SIG-M5 treated with dmso at 0.1 percent for 504 hours (cell line): ENCODE measurements around the gene EFR3B.
A peak's percentile ranks its signal among the peaks of the same experiment; 100 is the strongest.

Experiments used
- DNase-seq: peaks from one replicate; lab custom pipeline; 2025; ENCODE audit not compliant: unreplicated experiment; lab: John Stamatoyannopoulos, UW

EFR3B gene

GRCh38 chr2:25035537-25036220, 6.2 kb upstream of the EFR3B start:
- DNase-seq: no peak

- no peak for DNase-seq
Measured at GRCh38 chr2:25036221-25036559, 5.7 kb upstream of the EFR3B start.

GRCh38 chr2:25039126-25039525, 2.8 kb upstream of the EFR3B start:
- no peak for DNase-seq

- peak; percentile 44 for DNase-seq
Measured at GRCh38 chr2:25041307-25041927, 459 bp upstream of the EFR3B start.

- no peak for DNase-seq
Measured at GRCh38 chr2:25042321-25043240, 705 bp downstream of the EFR3B start.

GRCh38 chr2:25043241-25043867, 1.5 kb downstream of the EFR3B start:
- peak; percentile 84 for DNase-seq

GRCh38 chr2:25044011-25044410, 2.1 kb downstream of the EFR3B start:
- no peak for DNase-seq

GRCh38 chr2:25044990-25045389, 3.1 kb downstream of the EFR3B start:
- no peak for DNase-seq

- no peak for DNase-seq
Measured at GRCh38 chr2:25049422-25049821, 7.5 kb downstream of the EFR3B start.

GRCh38 chr2:25050128-25050527, 8.3 kb downstream of the EFR3B start:
- DNase-seq: no peak

- no peak for DNase-seq
Measured at GRCh38 chr2:25053041-25053440, 11.2 kb downstream of the EFR3B start.

- DNase-seq: no peak
Measured at GRCh38 chr2:25054720-25055119, 12.8 kb downstream of the EFR3B start.

GRCh38 chr2:25055376-25055920, 13.6 kb downstream of the EFR3B start:
- DNase-seq: no peak

- no peak for DNase-seq
Measured at GRCh38 chr2:25056098-25056821, 14.4 kb downstream of the EFR3B start.

GRCh38 chr2:25062511-25062917, 20.6 kb downstream of the EFR3B start:
- no peak for DNase-seq

GRCh38 chr2:25063876-25064660, 22.2 kb downstream of the EFR3B start:
- DNase-seq: no peak

GRCh38 chr2:25065768-25066167, 23.9 kb downstream of the EFR3B start:
- no peak for DNase-seq

GRCh38 chr2:25066455-25066854, 24.6 kb downstream of the EFR3B start:
- DNase-seq: no peak

- DNase-seq: no peak
Measured at GRCh38 chr2:25068217-25068616, 26.3 kb downstream of the EFR3B start.

GRCh38 chr2:25071966-25072365, 30.1 kb downstream of the EFR3B start:
- DNase-seq: no peak
